Smooth muscle cell of the brain vasculature (primary cell): ENCODE data around the gene SQSTM1.
"Not testable (repeated sequence)": the region's sequence is repeated elsewhere in the genome, so short reads cannot be mapped to it uniquely, and the experiment has no call there.

Experiments used
- DNase-seq: peaks from one replicate; pipeline ENCODE4 v3.0.0-alpha.2; 2012; ENCODE audit warnings: low read depth, low spot score

The SQSTM1 gene

DNA sequence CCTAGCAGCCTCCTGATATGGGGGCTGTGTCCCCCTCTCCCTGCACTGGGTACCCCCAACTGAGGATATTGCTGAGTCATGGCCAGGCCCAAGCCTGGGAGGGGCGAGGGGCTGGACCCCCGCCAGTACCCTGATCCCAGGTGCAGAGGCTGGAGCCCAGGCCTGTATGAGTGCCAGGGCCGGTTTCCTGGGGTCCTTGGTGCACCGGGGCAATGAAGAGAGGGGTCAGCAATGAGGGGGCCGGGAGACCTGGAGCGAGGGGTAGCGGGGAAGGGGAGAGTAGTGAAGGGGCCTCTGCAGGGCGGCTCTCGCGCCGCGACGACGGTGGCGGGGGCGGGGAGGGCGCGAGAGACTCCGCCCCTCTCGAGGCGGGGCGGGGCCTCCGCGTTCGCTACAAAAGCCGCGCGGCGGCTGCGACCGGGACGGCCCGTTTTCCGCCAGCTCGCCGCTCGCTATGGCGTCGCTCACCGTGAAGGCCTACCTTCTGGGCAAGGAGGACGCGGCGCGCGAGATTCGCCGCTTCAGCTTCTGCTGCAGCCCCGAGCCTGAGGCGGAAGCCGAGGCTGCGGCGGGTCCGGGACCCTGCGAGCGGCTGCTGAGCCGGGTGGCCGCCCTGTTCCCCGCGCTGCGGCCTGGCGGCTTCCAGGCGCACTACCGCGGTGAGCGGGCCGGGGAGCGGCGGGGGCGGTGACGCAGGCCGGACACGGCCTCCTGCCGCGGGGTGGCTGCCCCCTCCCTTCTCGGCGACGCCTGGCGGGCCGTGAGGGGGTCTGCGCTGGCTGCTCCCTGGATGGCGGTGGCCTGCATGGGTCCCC, at the start of gene SQSTM1:
SQSTM1 (plus strand) TSS at position 423 of the 815 bp plus-strand sequence; CDS start at position 455, 32 bp downstream.
- no peak for DNase-seq

DNA sequence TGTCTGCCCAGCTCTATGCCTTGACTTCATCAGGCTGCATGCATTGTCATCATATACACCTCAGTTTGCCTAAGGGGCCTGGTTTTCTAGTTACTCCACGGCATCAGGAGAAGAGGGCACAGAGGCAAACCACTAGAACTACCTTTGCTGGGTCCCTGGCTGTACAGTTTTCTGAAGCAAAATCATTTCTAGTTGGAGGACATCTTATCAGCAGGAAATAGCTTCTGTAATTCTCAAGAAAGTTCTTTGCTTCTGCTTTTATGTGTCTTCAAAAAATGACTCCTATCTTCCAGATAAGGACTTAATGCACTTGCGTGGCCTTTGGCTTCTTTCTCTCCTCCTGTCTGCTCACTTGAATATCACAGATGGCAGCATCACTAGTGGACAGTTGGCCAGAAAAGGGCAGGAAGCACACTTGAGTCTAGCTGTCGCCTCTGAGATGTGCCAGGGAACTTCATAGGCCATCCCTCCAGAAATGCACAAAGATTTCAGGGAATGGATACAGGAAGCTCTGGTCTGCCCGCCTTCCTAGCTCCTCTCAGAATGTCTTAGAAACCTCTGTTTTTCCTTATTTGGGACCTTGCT, 49.3 kb upstream of the SQSTM1 start:
- no peak for DNase-seq

DNA sequence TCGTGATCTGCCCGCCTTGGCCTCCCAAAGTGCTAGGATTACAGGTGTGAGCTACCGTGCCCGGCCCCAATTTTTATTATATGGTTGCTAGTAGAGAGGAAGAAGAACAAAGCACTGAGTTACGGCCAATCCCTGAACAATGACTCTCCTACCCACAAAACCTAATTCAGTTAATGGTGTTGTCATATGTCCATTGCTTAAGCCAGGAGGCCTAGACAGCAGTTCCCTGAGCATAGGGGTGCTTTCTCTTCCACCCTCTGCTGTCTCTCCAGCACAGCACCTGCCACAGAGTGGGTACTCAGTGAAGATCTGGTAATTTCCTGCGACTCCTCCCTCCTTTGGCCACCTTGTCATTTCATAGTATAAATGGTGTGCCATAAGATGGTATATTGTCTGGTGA, 48.4 kb upstream of the SQSTM1 start:
- DNase-seq, result no peak

DNA sequence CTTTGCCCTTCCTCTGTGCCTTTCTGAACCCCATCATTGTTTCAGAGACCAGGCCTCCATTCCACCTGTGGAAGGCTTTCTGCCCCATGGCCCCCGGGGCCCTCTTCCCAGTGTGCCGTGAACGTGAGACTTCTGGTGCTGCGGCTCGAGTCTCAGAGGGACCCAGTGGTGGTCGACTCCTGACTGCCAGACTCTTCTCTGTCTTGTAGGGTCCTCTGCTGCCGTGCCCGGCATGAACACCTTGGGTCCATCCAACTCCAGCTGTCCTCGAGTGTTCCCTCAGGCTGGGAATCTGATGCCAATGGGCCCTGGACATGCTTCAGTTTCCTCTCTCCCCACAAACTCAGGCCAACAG, 47.0 kb upstream of the SQSTM1 start:
- no peak for DNase-seq

DNA sequence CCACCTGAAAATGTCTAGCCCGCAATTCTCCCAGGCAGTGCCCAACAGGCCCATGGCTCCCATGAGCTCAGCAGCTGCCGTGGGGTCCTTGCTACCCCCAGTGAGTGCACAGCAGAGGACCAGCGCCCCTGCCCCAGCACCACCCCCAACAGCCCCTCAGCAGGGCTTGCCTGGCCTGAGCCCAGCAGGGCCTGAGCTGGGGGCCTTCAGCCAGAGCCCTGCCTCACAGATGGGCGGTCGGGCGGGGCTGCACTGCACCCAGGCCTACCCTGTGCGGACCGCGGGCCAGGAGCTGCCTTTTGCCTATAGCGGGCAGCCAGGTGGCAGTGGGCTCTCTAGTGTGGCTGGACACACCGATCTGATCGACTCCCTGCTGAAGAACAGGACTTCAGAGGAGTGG, 46.3 kb upstream of the SQSTM1 start:
- DNase-seq, result no peak

DNA sequence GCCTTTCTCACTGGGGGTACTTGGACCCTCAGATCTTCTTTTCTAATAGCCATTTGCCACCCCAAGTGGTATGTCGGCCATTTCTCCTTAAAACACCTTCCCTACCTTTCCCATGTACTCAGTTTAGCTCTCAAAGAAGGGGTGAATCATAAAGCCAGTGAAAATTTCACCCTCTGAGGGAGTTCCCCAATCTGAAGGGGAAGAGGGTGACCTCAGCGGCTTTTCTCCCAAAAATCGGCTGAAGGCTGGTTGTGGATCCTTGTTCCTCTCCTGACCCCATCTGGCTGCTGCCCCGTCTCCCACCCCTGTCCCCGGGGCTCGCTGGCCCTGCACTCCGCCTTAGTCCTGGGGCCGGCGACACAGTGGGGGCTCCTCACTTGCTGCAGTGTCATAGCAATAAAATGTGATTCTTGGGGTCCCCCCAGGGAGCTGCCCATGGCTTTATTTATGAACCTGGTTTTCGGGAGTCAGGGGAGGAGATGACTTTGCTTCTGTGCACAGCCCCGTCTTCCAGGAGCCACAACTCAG, 44.2 kb upstream of the SQSTM1 start:
- no peak for DNase-seq

DNA sequence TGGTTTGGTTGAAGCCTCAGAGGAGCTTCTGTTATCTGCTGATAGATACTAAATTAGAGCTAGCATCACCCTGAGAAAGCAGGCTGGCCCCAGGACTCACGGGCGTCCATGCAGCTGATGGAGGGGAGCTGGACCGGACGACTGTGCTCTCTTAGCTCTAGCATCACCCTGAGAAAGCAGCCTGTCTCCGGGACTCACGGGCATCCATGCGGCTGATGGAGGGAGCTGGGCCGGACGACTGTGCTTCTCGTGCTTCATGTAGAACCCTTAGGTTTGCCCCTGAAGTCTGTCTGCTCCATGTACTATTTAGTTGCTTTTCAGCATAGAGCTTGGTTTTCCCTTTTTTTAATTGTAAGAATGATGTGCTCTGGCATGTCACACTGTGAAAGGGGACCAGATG, 43.2 kb upstream of the SQSTM1 start:
- DNase-seq, result no peak

DNA sequence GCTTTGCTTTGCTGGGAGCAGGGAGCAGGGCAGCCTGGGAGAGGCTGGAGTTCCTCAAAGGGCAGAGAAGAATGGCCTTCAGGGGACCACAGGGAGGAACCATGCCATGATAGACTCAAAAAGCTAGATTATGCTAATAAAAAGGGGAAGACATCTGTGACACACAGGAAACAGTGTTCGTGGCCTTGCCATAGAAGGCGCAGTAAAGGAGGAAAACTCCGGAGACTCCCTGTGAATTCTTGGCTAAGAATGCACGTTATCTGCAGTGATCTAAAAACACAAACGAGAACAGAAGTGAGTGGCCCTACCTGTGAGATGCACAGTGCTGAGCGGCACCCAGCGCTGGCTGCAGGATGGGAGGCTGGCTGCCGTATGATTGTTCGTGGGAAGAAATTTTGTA, 42.8 kb upstream of the SQSTM1 start:
- no peak for DNase-seq

DNA sequence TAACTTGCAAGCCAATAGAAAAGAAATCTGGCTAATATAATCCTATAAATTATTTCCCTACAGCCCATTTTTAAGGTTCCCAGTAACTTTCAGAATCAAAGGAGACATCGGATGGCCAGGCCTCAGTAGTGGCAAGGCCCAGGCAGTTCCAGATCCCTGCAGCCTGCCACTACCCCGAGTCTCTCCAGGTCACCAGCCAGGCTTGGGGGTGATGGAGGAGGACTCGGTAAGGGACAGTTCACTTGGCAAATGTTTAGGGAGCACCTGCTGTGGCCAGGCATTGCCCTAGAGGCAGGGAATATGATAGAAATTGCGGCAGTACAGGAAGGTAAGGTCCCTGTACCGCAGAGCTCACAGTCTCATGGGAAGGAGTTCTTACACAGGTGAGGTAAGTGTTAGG, 42.1 kb upstream of the SQSTM1 start:
- no peak for DNase-seq

DNA sequence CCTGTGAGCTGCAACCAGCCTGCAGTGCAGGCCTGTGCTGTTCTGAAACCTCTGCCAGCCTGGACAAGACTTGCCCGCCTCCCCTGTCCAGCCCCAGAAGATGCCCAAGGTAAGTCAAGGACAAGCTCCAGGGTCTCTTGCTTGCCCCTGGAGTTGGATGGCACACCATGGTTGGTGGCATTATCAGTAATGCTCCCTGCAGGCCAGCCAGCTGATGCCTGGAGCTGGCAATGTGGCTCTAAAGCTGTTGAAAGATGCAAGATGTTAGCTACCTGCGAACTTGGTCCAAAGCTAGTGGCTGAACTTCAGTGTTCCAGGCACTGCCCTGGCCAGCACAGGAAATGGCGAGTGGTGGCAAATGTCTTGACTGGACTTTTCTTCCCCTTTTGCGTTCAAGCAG, 40.9 kb upstream of the SQSTM1 start:
- DNase-seq, result no peak

DNA sequence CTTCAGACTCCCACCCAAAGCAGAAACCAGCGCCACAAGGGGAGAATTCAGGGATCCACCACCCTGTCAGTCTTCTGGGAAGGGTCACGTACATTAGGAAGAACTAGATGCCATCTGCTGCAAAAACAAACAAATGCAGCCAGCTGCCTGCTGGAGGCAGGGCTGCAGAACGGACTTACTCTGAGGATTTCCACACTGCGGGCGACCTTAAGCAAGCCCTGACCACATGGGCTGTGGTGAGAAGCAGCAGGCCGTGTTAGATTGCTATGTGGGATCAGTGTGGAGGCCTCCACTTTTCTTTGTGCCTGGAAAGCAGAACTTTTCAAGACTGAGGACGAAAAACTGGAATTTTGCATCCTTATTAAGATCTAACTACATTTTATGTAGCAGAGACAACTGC, 40.3 kb upstream of the SQSTM1 start:
- DNase-seq, result no peak

DNA sequence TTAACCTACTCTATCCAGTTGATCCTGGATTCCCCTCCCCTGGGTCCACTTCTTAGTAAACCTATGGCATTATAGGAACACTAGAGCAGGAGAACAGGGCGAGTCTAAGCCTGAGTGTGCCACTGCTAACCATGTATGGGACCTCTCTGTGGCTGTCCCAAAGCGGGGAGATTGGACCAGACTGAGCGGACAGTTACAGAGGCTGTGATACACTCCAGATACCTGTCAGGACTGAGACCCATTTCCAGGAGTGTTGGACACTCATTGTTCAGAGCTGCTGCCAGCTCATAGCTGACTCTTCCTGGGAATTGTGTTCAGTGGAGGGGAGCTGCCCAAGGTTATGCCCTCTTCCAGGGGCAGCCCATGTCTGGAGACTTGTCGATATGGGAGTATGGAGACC, 38.9 kb upstream of the SQSTM1 start:
- no peak for DNase-seq

DNA sequence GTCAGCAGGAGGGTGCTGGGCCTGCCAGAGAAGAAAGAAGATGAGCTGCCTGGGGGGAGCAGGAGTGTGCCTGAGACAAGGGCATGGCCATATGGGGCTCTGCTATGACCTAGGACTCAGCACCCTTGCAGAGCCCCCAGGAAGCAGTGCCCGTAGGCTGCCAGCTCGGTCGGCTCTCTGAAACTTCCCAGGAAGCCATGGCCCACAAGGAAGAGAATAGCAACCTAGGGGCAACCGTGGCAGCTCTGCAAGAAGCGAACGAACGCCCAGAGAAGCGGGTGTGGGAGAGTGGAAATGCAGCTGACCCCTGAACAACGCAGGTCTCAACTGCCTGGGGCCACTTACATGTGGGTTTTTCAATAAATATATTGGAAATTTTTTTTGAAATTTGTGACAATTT, 37.6 kb upstream of the SQSTM1 start:
- no peak for DNase-seq

DNA sequence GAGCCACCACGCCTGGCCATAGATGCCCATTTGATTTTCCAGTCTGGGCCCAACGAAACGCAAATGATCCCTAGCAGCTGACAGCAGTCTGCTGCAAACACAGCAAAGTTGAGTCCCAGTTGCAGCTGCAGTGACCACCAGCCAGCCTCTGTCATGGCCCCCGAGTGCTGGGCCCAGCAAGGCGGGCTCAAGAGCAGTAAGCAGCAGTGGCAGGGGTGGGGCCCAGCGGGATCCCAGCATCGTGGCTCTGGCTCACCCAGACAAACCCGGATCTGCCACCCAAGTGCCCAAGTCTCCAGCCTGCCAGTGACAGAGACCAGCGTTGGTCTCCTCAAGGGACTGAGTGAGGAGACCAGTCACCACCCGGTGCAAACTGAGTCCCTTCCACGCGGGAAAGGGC, 33.8 kb upstream of the SQSTM1 start:
- DNase-seq, result no peak

DNA sequence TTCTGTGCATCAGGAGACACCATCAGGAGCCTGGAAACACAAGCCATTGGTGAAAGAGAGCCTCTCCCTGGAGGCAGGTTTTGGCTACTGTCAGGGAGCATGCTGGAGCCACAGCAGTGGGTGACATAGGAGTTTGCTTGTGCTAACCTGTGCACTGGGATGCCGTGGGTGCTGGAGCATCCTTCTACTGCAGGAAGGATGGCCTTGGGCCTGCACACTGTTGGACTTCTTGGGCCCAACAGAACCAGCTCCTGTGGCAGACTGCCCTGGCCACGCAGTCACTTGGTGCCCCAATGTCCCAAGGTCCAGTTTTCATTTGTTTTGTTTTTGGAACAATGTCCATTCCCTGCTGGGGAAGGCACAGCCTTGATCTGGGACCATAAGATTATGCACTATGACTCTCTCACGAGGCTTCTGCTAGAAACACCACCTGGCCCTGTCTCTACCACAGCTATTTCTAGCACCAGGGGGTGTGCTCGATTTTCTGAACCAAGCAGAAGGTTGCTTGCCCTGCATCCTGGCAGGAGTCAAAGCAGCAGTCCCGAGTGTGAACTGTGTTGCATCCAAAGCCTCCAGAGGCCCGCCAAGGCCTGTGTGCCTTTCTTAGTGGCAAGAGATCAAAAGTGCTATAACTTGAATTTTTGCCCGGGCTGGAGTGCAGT, 32.4 kb upstream of the SQSTM1 start:
- DNase-seq, result no peak

DNA sequence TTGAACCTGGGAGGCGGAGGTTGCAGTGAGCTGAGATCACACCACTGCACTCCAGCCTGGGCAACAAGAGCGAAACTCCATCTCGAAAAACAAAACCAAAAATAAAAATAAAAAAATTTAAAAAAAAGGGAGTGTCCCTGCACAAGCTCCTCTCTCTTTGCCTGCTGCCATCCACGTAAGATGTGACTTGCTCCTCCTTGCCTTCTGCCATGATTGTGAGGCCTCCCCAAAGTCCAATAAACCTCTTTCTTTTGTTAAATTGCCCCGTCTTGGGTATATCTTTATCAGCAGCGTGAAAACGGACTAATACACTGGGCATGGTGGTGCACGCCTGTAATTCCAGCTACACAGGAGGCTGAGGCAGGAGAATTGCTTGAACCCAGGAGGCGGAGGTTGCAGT, 31.4 kb upstream of the SQSTM1 start:
- DNase-seq, result not testable (repeated sequence)

DNA sequence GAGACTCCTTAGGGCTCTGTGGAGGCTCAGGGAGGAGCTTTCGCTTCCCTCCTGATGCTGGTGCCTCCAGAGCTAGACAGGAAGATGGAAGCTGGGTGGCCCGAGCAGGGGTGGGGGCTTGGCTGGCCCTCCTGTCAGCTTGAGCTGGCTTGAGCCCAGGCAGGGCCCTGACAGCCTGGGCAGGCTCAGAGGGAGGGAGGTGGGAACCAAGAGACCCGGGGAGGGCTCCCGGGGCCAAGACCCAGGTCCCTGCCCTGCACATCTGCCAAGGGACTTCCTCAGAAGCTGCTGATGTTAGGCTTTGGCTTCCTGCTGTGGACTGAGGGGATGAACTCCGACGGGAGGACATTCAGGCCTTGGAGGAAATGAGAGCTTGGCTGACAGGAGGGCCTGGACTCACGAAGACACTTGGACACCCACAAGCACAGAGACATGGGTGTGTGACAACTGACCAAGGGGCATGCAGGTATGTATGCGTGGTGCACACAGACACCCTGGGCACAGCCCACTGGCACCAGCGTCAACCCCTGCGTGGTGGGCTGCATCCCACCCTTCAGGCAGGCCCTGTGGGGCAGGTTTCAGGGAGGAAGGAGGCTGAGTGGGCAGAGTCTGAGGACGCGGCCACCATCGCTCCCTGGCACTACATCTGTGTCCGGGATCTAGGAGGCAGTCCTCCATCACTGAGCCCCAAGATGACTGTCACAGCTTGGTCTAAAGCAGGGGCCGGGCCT, 28.7 kb upstream of the SQSTM1 start:
- no peak for DNase-seq

DNA sequence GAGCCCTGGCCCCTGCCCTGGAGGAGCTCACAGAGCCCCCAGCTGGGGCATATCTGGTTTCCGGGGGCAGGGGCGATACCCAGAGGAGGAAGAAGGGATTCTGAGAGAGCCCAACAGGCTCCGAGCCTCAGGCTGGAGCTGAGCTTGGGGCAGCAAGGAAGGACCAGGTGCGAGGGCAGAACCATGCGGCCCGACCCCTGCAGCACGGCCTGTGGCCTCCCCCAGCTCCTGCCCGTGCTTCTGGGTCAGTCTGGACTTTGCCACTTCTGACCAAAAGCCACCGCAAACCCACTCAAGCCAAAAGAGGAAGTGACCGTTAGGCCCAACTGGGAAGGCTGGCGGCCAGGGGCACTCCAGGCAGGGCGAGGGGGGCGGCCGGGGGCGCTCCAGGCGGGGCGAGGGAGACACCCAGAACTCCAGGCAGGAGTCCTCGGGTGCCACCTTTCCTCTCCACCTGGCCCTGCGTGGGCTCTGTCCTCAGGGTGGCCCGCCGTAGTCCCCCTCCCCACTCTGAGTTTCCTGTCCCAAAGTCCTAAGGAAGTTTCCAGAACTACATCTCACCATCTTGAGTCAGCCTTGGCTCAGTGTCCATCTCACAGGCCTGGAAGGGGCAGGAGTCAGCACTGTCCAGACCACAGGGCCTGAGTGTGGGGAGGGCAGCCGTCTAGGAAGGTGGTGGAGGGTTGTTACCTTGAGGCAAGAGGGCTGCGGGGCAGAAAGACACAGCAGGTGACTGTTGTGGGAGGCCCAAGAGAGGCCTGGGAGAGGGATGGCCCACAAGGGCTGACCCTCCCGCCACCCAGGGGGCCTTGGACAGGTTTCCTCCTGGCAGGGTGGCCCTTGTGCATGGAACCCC, 27.9 kb upstream of the SQSTM1 start:
- no peak for DNase-seq

DNA sequence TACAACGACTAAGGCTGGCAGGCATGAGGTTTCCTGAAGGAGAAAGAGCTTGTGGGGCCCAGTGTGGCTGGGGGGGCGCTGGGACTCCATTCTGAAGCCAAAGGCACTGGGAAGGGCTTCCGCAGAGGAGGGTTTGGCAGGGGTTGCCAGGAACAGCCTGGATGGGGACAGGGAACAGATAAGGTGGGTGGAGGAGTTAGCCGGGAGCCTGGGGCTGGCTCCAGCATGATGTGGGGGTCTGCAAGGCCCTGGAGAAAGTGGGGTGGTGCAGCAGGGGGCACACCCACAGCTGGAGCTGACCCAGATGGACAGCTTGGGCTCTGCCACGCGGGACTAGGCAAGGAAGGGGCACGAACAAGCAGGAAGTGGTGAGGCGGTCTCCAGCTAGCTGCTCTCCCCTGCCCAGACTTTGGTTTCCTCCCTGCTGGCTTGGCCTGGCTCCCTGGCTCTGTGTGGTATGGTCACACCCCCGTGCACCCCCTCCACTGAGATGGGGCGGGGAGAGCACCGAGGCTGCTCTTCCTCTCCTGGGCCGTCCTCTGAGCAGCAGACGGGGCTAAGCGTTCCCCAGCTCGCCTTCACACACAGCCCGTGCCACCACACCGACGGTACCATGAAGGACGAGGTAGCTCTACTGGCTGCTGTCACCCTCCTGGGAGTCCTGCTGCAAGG, 27.1 kb upstream of the SQSTM1 start, which contains the start of gene LTC4S:
LTC4S (plus strand) TSS at position 519 of the 672 bp plus-strand sequence; CDS start at position 614, 95 bp downstream.
- no peak for DNase-seq

DNA sequence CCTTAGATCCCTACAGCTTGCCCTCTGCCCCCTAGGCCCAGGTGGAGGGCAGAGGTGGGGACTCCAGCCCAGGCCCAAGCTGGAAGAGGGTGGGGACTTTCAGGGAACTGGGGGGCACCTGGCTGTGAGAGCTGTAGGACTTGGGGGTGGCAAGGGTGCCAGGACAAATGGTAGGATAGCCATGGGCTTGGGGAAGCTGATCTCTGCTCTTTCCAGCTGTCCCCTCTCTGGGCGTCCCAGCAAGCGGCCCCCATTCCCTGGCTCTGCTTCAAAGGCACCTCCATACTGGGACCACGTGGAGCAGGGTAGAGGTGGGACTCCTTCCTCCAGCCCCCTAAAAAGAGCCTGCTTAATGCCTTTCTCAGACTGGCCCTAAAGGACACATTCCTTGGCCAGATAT, 26.5 kb upstream of the SQSTM1 start:
- no peak for DNase-seq
